Liver (tissue), 9 donors: ENCODE data around the gene ACER2. TPM values are rescaled to one million over a fixed set of nuclear protein-coding genes. Genes with fewer than 3 reads are reported as not detected.

Source experiments
- DNase-seq: peaks from one replicate; pipeline ENCODE4 v3.0.0-alpha.2; 2017; ENCODE audit warnings: low spot score
- H3K27ac ChIP-seq, 2 donors: one replicate each; pipeline ENCODE4 v1.7.0; 2013; ENCODE audit warnings: inconsistent platforms in 2 of 2, low read length in 2 of 2, control low read depth in 1 of 2, low read depth in 1 of 2, mild to moderate bottlenecking in 1 of 2
- H3K27me3 ChIP-seq, 4 donors: one replicate each; pipeline versions ENCODE4 v1.6.1 to v1.7.0; 2013; ENCODE audit warnings: low read length in 3 of 4, inconsistent platforms in 1 of 4, mild to moderate bottlenecking in 1 of 4, moderate library complexity in 1 of 4; ENCODE audit not compliant: control insufficient read depth in 4 of 4, insufficient read depth in 4 of 4
- H3K36me3 ChIP-seq, 4 donors: one replicate each; pipeline versions ENCODE4 v1.6.1 to v1.7.0; 2013; ENCODE audit warnings: low read length in 3 of 4, mild to moderate bottlenecking in 3 of 4, low read depth in 1 of 4, moderate library complexity in 1 of 4; ENCODE audit not compliant: control insufficient read depth in 4 of 4, insufficient read depth in 3 of 4
- H3K4me1 ChIP-seq, 4 donors: one replicate each; pipeline versions ENCODE4 v1.6.1 to v1.7.0; 2013; ENCODE audit warnings: low read length in 3 of 4, mild to moderate bottlenecking in 3 of 4, moderate library complexity in 1 of 4; ENCODE audit not compliant: control insufficient read depth in 4 of 4, insufficient read depth in 4 of 4
- H3K4me3 ChIP-seq, 3 donors: one replicate each; pipeline versions ENCODE4 v1.6.1 to v1.7.0; 2013; ENCODE audit warnings: low read length in 3 of 3, control low read depth in 1 of 3, low read depth in 1 of 3, mild to moderate bottlenecking in 1 of 3
- H3K9ac ChIP-seq, 2 donors: one replicate each; pipeline ENCODE4 v1.7.0; 2013; ENCODE audit warnings: low read length in 2 of 2, mild to moderate bottlenecking in 2 of 2, moderate library complexity in 2 of 2, control low read depth in 1 of 2, low read depth in 1 of 2
- H3K9me3 ChIP-seq, 4 donors: one replicate each; pipeline versions ENCODE4 v1.6.1 to v1.7.0; 2013; ENCODE audit warnings: low read length in 3 of 4; ENCODE audit not compliant: control insufficient read depth in 4 of 4
- ATF3 ChIP-seq: IDR thresholded peaks from 2 replicates; pipeline ENCODE4 v1.6.1; 2016; ENCODE audit warnings: antibody characterized with exemption
- CTCF ChIP-seq: fragments of 150-350 bp; IDR thresholded peaks from 2 replicates; pipeline ENCODE4 v1.5.1; 2017; ENCODE audit warnings: improper control_type of control experiment, low read depth, low read length; ENCODE audit not compliant: missing input control
- EGR1 ChIP-seq, 2 donors: IDR thresholded peaks; 2 replicates each; pipeline ENCODE4 v1.6.1; 2016 to 2018; ENCODE audit warnings: antibody characterized with exemption in 2 of 2, low read depth in 2 of 2
- FOXA1 ChIP-seq: IDR thresholded peaks from 2 replicates; pipeline ENCODE4 v1.6.1; 2016; ENCODE audit warnings: antibody characterized with exemption
- FOXA2 ChIP-seq: IDR thresholded peaks from 2 replicates; pipeline ENCODE4 v1.6.1; 2016; ENCODE audit warnings: antibody characterized with exemption
- GABPA ChIP-seq, 2 donors: IDR thresholded peaks in 1 of 2; conservative IDR thresholded peaks in 1 of 2; 2 replicates each; pipeline ENCODE4 v1.6.1; 2016; ENCODE audit warnings: antibody characterized with exemption in 2 of 2, mild to moderate bottlenecking in 1 of 2, moderate library complexity in 1 of 2
- HNF4A ChIP-seq, 2 donors: conservative IDR thresholded peaks; 2 replicates each; pipeline ENCODE4 v1.6.1; 2016; ENCODE audit warnings: antibody characterized with exemption in 2 of 2, mild to moderate bottlenecking in 2 of 2
- HNF4G ChIP-seq: IDR thresholded peaks from 2 replicates; pipeline ENCODE4 v1.6.1; 2016; ENCODE audit warnings: antibody characterized with exemption
- JUND ChIP-seq, 2 donors: IDR thresholded peaks; 2 replicates each; pipeline ENCODE4 v1.6.1; 2016; ENCODE audit warnings: antibody characterized with exemption in 2 of 2
- MAX ChIP-seq: IDR thresholded peaks from 2 replicates; pipeline ENCODE4 v1.6.1; 2016; ENCODE audit warnings: antibody characterized with exemption
- NR2F2 ChIP-seq: IDR thresholded peaks from 2 replicates; pipeline ENCODE4 v1.6.1; 2016; ENCODE audit warnings: antibody characterized with exemption
- RAD21 ChIP-seq, 2 donors: IDR thresholded peaks; 2 replicates each; pipeline ENCODE4 v1.6.1; 2016; ENCODE audit warnings: antibody characterized with exemption in 2 of 2, mild to moderate bottlenecking in 2 of 2
- REST ChIP-seq: IDR thresholded peaks from 2 replicates; pipeline ENCODE4 v1.6.1; 2016; ENCODE audit warnings: antibody characterized with exemption, mild to moderate bottlenecking
- RXRA ChIP-seq, 2 donors: IDR thresholded peaks; 2 replicates each; pipeline ENCODE4 v1.6.1; 2017 to 2018; ENCODE audit warnings: antibody characterized with exemption in 2 of 2, mild to moderate bottlenecking in 1 of 2
- SP1 ChIP-seq: IDR thresholded peaks from 2 replicates; pipeline ENCODE4 v1.6.1; 2018; ENCODE audit warnings: antibody characterized with exemption, mild to moderate bottlenecking
- TAF1 ChIP-seq: conservative IDR thresholded peaks from 2 replicates; pipeline ENCODE4 v1.6.1; 2016; ENCODE audit warnings: antibody characterized with exemption, mild to moderate bottlenecking
- YY1 ChIP-seq: IDR thresholded peaks from 2 replicates; pipeline ENCODE4 v1.6.1; 2016; ENCODE audit warnings: antibody characterized with exemption, mild to moderate bottlenecking
- ZBTB33 ChIP-seq: IDR thresholded peaks from 2 replicates; pipeline ENCODE4 v1.6.1; 2016; ENCODE audit warnings: antibody characterized with exemption
- WGBS: extraction: QIAGEN DNeasy Blood & Tissue Kit; methylation state at CpG from one replicate; pipeline ENCODE4 v1.1.7; 2013; 5-methylcytosine and 5-hydroxymethylcytosine counted together
- polyA plus RNA-seq, 2 donors: library from polyadenylated mRNA; stranded (reverse) in 1 of 2; unstranded in 1 of 2; fragments of 200-250 nt in 1 of 2; fragments of >200 nt in 1 of 2; fragmentation: Nextera tagmentation in 1 of 2; extraction: Ambion mirVana in 1 of 2; gene quantifications; one replicate each; pipeline versions ENCODE4 v1.2.1 to v1.2.3, GENCODE V29; 2013 to 2015
- total RNA-seq, 2 donors: library from RNA; depleted of rRNA; stranded (reverse); fragments of >200 nt; gene quantifications; one replicate each; pipeline ENCODE4 v1.2.3, GENCODE V29; 2014
- donor health status: healthy.
- donor health status: healthy.
- donor health status: healthy.
- donor health status: healthy.
- donor health status: healthy.

The ACER2 gene
- total and polyA plus RNA-seq, 4 donors: 0.47 to 4.0 (median 1.9) TPM

- TF ChIP-seq EGR1 (IDR thresholded peaks at IDR 0.05; ENCODE audit: low read depth in 2 of 2): no peak
Observed at GRCh38 chr9:19430201-19430760, 21.5 kb downstream of the ACER2 start (continued).

- TF ChIP-seq YY1 (peak; percentile 16), RAD21 (IDR thresholded peaks at IDR 0.05) (no peak), HNF4G (no peak), FOXA1 (no peak), RXRA (IDR thresholded peaks at IDR 0.05) (peak; percentile 32 to 67), FOXA2 (no peak), HNF4A (conservative IDR thresholded peaks at IDR 0.05) (no peak), TAF1 (no peak), EGR1 (IDR thresholded peaks at IDR 0.05; ENCODE audit: low read depth in 2 of 2) (no peak), CTCF (no peak), ZBTB33 (no peak), REST (peak; percentile 65), SP1 (no peak), MAX (peak; percentile 38), GABPA (IDR thresholded peaks at IDR 0.05 in 1 of 2, conservative IDR thresholded peaks at IDR 0.05 in 1 of 2) (peak in 1 of 2 donors; percentile 18), JUND (IDR thresholded peaks at IDR 0.05) (peak in 1 of 2 donors; percentile 8), ATF3 (no peak), NR2F2 (peak; percentile 91)
- Histone ChIP-seq H3K27me3 (no peaks in the 10 kb centered on the region), H3K4me3 (no peak overlapping the region), H3K27ac (peak overlapping the region; percentile 57 to 72), H3K9me3 (no peaks in the 10 kb centered on the region), H3K9ac (no peak overlapping the region), H3K4me1 (no peaks in the 10 kb centered on the region), H3K36me3 (no peaks in the 10 kb centered on the region)
- DNase-seq: no peak
- WGBS: 79% methylated on average over 14 of the region's 14 CpGs
Observed at GRCh38 chr9:19431361-19432171, 22.8 kb downstream of the ACER2 start.
